DND-41 (cell line): Measurements from ENCODE around the gene STAT4.
"Not testable (repeated sequence)": the region's sequence is repeated elsewhere in the genome, so short reads cannot be mapped to it uniquely, and the experiment has no call there.

Experiments
- CTCF ChIP-seq: IDR thresholded peaks from 2 replicates; pipeline ENCODE4 v1.5.1; 2012; ENCODE audit warnings: borderline replicate concordance, low read length, moderate library complexity, mild to moderate bottlenecking; ENCODE audit not compliant: poor library complexity, severe bottlenecking; ENCODE audit errors: extremely low read depth
- EZH2 ChIP-seq: IDR thresholded peaks from 3 replicates; pipeline ENCODE4 v1.6.1; 2012; ENCODE audit warnings: borderline replicate concordance, low read depth, mild to moderate bottlenecking, moderate library complexity, low read length, inconsistent platforms; ENCODE audit not compliant: severe bottlenecking

GRCh38 chr2:190995315-190995714 lies 155.5 kb downstream of the STAT4 start:
- TF ChIP-seq EZH2, CTCF: not testable (repeated sequence)
